ENCODE results near the gene OASL.

DNA sequence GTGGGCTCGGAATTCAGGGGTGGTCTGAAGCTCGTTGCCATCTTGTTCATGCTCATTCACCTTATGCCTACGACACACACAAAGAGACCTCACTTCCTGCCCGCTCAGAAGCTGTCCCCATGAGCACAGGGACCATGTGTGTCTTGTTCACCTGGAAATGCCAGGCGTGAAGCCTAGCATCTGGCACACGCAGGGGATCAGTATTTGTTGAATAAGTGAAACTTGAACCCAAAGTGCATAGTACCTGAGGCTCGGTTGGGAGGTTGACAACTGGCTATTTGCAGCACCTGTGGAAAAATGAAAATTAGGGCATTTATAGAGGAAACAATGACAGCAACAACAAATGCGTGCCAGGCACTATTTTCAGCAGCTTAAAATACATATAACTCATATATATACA, 28.2 kb downstream of the OASL start:
- TF ChIP-seq POLR2A (IDR thresholded peaks at IDR 0.05; ENCODE audit: low read length) (no peak), GATA1 (IDR thresholded peaks at IDR 0.05; ENCODE audit: low read depth, low read length) (no peak)
